Left ventricle myocardium inferior (tissue), 1 donor: ENCODE measurements around the gene ACTBL2. TPM values are rescaled to one million over a fixed set of nuclear protein-coding genes. Genes with fewer than 3 reads are reported as not detected.

Source experiments
- DNase-seq: peaks from one replicate; pipeline ENCODE4 v3.0.0-alpha.2; 2020
- H3K27ac ChIP-seq: fragments of 200-600 bp; replicated peaks from 2 replicates; pipeline ENCODE4 v1.8.0; 2021
- H3K27me3 ChIP-seq: fragments of 200-600 bp; 2 replicates; pipeline ENCODE4 v1.8.0; 2021; ENCODE audit warnings: low read depth
- H3K36me3 ChIP-seq: fragments of 200-600 bp; 2 replicates; pipeline ENCODE4 v1.8.0; 2021
- H3K4me1 ChIP-seq: fragments of 200-600 bp; 2 replicates; pipeline ENCODE4 v1.8.0; 2021
- H3K4me3 ChIP-seq: fragments of 200-600 bp; 2 replicates; pipeline ENCODE4 v1.8.0; 2021; ENCODE audit warnings: mild to moderate bottlenecking, moderate library complexity
- H3K9me3 ChIP-seq: fragments of 200-600 bp; replicated peaks from 2 replicates; pipeline ENCODE4 v1.8.0; 2021
- intact Hi-C: fragments of 100-400 bp; cut with micrococcal nuclease; formaldehyde crosslinking; loops from one replicate; pipeline ENCODE4 v1.11.0; 2022
- total RNA-seq: library from RNA; stranded (reverse); fragmentation: NEBNext Ultra II Directional; extraction: Animal tissue kit (Norgen Biotek cat#: 25700); gene quantifications from one replicate; pipeline ENCODE4 v1.2.1, GENCODE V29; 2021
- TF ChIP-seq, protein P1 (sequence below): fragments of 200-600 bp; IDR thresholded peaks from 2 replicates; pipeline ENCODE4 v1.8.0; 2021; ENCODE audit warnings: antibody characterized with exemption, mild to moderate bottlenecking, borderline replicate concordance
- donor health status: DM: no; HTN: yes; CAD: no; lungs with severe emphysema.

Gene ACTBL2
- total RNA-seq, 1 donor from 2014 or later: not detected

GRCh38 chr5:57442080-57442839 is 40.4 kb downstream of the ACTBL2 start:
- peak overlapping the region; percentile 12 for H3K27ac ChIP-seq
- DNase-seq: no peak
- peaks cover 33% of the 10 kb centered on the region for H3K4me1 ChIP-seq
- TF ChIP-seq, protein P1, sequence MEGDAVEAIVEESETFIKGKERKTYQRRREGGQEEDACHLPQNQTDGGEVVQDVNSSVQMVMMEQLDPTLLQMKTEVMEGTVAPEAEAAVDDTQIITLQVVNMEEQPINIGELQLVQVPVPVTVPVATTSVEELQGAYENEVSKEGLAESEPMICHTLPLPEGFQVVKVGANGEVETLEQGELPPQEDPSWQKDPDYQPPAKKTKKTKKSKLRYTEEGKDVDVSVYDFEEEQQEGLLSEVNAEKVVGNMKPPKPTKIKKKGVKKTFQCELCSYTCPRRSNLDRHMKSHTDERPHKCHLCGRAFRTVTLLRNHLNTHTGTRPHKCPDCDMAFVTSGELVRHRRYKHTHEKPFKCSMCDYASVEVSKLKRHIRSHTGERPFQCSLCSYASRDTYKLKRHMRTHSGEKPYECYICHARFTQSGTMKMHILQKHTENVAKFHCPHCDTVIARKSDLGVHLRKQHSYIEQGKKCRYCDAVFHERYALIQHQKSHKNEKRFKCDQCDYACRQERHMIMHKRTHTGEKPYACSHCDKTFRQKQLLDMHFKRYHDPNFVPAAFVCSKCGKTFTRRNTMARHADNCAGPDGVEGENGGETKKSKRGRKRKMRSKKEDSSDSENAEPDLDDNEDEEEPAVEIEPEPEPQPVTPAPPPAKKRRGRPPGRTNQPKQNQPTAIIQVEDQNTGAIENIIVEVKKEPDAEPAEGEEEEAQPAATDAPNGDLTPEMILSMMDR: no peak
- H3K27me3 ChIP-seq: no peaks in the 10 kb centered on the region
- intact Hi-C loops: no loop called here
- H3K9me3 ChIP-seq: no peaks in the 10 kb centered on the region
- no peak overlapping the region for H3K4me3 ChIP-seq
- no peaks in the 10 kb centered on the region for H3K36me3 ChIP-seq

GRCh38 chr5:57441557-57441956 is 41.1 kb downstream of the ACTBL2 start:
- H3K4me3 ChIP-seq: no peak overlapping the region
- peaks cover 33% of the 10 kb centered on the region for H3K4me1 ChIP-seq
- H3K27ac ChIP-seq: no peak overlapping the region
- TF ChIP-seq, protein P1: no peak
- intact Hi-C loops: no loop called here
- H3K9me3 ChIP-seq: no peaks in the 10 kb centered on the region
- no peaks in the 10 kb centered on the region for H3K36me3 ChIP-seq
- no peaks in the 10 kb centered on the region for H3K27me3 ChIP-seq
- DNase-seq: no peak

- intact Hi-C loops: no loop called here
- Histone ChIP-seq H3K27ac (no peak overlapping the region), H3K36me3 (no peaks in the 10 kb centered on the region), H3K4me3 (no peak overlapping the region), H3K27me3 (no peaks in the 10 kb centered on the region), H3K9me3 (no peaks in the 10 kb centered on the region), H3K4me1 (peaks cover 28% of the 10 kb centered on the region)
- TF ChIP-seq, protein P1: no peak
- DNase-seq: no peak
Observed at GRCh38 chr5:57439601-57440000, 43.0 kb downstream of the ACTBL2 start.

GRCh38 chr5:57437976-57438805 is 44.4 kb downstream of the ACTBL2 start:
- intact Hi-C loops: no loop called here
- TF ChIP-seq, protein P1: no peak
- Histone ChIP-seq H3K9me3 (no peaks in the 10 kb centered on the region), H3K27me3 (no peaks in the 10 kb centered on the region), H3K4me3 (no peak overlapping the region), H3K36me3 (no peaks in the 10 kb centered on the region), H3K27ac (no peak overlapping the region), H3K4me1 (peaks cover 28% of the 10 kb centered on the region)
- no peak for DNase-seq

DNA sequence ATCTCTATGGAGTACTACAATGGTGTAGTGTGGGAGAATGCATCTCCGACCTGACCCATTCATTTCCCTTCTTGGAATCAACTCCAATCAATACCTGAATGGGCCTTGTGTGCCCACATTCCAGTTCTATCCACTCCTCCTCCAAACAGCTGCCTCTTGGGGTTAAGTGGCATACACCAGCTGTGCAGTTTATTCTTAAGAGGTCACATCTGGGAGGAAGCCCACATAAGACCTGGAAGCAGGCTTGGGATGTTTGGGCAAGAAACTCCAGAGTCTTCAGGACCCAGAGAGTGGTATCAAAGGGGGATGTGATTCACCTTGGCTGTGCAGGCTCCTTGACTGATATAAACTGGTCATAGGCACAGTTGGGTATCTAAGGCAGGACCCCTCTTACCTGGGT is 46.0 kb downstream of the ACTBL2 start:
- Histone ChIP-seq H3K27ac (no peak overlapping the region), H3K27me3 (no peaks in the 10 kb centered on the region), H3K36me3 (no peaks in the 10 kb centered on the region), H3K4me1 (peaks cover 17% of the 10 kb centered on the region), H3K9me3 (no peaks in the 10 kb centered on the region), H3K4me3 (no peak overlapping the region)
- intact Hi-C loops: no loop called here
- TF ChIP-seq, protein P1: no peak
- DNase-seq: no peak
